Measurements from ENCODE around the gene S100A4.

The S100A4 gene

GRCh38 chr1:153540394-153541361 lies 4.9 kb downstream of the S100A4 start, which contains the start of gene S100A5:
S100A5 (minus strand) TSS chr1:153540934; CDS start chr1:153540191, 743 bp downstream.
- TF ChIP-seq CTCF (IDR thresholded peaks at IDR 0.05; ENCODE audit: insufficient read depth, missing control alignments): no peak
- FAIRE-seq (no peak), DNase-seq (ENCODE audit: insufficient read length, low spot score) (no peak)

- DNase-seq (ENCODE audit: insufficient read length, low spot score): peak; percentile 12
- TF ChIP-seq CTCF (IDR thresholded peaks at IDR 0.05; ENCODE audit: insufficient read depth, missing control alignments): no peak
- no peak for FAIRE-seq
These were observed 6.1 kb downstream of the S100A4 start for GRCh38 chr1:153539395-153540093.

- FAIRE-seq: no peak
- peak; percentile 24 for DNase-seq (ENCODE audit: insufficient read length, low spot score)
- no peak for TF ChIP-seq CTCF (IDR thresholded peaks at IDR 0.05; ENCODE audit: insufficient read depth, missing control alignments)
These were observed 7.2 kb downstream of the S100A4 start for GRCh38 chr1:153538315-153538821.

DNA sequence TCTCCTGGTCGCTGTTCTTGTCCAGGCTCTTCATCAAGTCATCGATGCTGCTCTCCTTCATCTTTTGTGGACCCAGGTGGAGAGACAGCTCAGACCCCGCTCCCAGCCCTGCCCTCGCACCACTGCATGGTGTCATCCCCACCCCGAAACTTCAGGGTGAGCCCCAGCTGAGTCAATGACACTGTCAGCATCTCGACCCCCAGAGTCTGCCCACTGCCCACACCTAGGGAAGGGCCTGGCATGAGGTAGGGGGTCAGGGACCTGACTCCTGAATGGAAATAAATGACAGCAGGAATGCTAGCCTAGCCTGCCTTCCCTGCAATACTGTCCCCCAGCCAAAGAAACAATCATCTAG lies 8.3 kb downstream of the S100A4 start:
- FAIRE-seq (no peak), DNase-seq (ENCODE audit: insufficient read length, low spot score) (no peak)
- no peak for TF ChIP-seq CTCF (IDR thresholded peaks at IDR 0.05; ENCODE audit: insufficient read depth, missing control alignments)

GRCh38 chr1:153536671-153537375 lies 8.8 kb downstream of the S100A4 start:
- FAIRE-seq (no peak), DNase-seq (ENCODE audit: insufficient read length, low spot score) (peak; percentile 13)
- TF ChIP-seq CTCF (IDR thresholded peaks at IDR 0.05; ENCODE audit: insufficient read depth, missing control alignments): no peak

DNA sequence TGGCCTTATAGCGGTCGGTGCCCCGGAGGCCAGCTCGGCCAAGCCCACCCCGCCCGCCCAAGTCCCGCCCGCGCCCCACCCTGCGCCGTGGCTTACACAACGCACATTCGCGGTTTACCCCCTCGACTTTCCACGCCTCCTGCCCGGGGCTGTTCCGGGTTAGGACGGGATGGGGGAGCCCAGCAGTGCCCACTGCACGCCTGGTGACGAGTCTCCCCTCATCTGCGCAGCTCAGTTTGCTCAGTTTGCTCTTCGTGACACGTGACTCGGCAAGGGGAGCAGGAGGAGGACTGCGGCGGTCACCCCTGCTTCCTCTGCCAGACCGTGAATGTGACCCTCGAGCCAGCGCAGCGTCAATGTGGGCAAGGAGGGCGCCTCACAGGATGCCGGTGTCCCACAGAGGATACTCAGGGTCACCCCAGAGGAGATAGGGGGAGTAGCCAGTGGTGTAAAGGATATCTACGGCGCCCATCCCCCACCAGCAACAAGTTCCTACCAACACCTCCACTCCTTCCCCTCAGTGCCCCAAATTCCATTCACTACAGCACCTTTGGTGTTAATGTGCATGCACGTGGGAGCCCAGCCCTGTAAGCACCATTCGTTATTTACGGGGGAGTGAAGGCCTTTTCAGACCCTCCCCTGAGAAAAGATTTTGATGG lies 9.5 kb downstream of the S100A4 start:
- DNase-seq (ENCODE audit: insufficient read length, low spot score) (no peak), FAIRE-seq (no peak)

More for the DNA sequence above, 9.5 kb downstream of the S100A4 start:
- TF ChIP-seq CTCF (IDR thresholded peaks at IDR 0.05; ENCODE audit: insufficient read depth, missing control alignments): no peak

Measured in D721Med (cell line).